GM12874 (cell line): ENCODE results near the gene NUMB.

ENCODE experiments used
- TF ChIP-seq, protein P1 (sequence below): IDR thresholded peaks from 2 replicates; pipeline ENCODE4 v1.5.1; 2011; ENCODE audit warnings: low read depth, mild to moderate bottlenecking, control low read depth, low read length, moderate library complexity; ENCODE audit not compliant: insufficient read depth

The NUMB gene

DNA sequence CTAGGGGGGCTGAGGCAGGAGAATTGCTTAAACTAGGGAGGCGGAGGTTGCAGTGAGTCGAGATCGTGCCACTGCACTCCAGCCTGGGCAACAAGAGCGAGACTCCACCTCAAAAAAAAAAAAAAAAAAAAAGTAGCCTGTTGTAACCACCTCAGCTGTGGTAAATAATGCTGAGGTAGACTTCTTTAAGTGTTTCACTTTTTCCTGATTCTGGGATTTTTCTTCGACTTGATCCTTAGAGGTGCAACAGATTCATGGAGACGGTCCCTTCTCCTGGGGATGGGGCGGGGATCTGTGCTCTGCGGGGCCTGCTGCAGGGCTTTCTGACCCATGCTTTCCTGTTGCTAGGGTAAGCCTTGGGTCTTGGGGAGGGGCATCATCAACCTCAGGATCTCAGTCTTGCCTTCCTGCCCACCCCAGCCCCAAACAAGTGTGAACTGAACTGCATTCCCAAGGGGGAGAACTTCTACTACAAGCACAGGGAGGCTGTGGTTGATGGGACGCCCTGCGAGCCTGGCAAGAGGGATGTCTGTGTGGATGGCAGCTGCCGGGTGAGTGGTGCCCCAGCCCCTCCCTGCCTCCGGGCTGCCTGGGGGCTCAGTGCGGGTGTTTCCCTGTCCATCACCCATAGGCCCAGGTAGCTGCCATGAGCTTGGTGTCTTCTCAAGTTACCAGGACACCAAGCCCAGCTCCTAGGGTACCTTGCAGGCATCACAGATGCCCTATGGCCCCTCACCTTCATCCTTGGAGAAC, 208.6 kb downstream of the NUMB start:
- TF ChIP-seq, protein P1, sequence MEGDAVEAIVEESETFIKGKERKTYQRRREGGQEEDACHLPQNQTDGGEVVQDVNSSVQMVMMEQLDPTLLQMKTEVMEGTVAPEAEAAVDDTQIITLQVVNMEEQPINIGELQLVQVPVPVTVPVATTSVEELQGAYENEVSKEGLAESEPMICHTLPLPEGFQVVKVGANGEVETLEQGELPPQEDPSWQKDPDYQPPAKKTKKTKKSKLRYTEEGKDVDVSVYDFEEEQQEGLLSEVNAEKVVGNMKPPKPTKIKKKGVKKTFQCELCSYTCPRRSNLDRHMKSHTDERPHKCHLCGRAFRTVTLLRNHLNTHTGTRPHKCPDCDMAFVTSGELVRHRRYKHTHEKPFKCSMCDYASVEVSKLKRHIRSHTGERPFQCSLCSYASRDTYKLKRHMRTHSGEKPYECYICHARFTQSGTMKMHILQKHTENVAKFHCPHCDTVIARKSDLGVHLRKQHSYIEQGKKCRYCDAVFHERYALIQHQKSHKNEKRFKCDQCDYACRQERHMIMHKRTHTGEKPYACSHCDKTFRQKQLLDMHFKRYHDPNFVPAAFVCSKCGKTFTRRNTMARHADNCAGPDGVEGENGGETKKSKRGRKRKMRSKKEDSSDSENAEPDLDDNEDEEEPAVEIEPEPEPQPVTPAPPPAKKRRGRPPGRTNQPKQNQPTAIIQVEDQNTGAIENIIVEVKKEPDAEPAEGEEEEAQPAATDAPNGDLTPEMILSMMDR = no peak

DNA sequence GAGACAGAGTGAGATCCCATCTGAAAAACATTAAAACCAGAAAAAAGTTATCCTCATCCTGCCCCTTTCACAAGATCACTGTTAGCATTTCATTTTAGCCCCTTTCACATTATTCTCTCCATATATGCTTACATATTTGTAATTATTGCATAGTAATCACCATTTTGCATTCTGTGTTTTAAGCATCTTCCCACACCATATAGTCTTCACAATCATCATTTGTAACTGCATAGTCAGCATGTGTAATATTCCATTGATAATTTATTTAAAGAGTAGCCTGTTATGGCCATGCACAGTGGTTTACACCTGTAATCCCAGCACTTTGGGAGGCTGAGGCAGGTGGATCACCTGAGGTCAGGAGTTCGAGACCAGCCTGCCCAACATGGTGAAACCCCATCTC, 209.2 kb downstream of the NUMB start:
- TF ChIP-seq, protein P1 = no peak

DNA sequence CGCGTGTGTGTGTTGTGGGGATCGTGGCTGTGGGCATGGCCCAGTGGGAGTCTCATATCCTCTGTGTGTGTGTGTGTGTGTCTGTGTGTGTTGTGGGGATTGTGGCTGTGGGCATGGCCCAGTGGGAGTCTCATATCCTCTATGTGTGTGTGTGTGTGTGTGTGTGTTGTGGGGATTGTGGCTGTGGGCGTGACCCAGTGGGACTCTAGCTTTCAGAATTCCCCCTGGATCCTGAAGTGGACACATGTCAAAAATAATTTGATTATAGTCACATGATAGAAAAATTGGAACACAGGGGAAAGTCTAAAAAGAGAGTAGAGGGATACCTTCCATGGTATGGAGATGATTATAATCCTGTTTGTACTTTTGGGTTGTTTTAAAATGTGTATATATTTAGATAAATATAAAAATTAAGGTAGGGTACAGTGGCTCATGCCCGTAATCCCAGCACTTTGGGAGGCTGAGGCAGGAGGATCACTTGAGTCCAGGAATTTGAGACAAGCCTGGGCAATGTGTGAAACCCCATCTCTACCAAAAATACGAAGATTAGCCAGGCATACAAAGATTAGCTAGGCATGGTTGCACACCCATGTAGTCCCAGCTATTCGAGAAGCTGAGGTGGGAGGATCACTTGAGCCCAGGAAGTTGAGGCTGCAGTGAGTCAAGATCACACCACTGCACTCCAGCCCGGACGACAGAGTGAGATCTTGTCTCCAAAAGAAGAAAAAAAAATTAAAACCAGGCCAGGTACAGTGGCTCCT, 210.1 kb downstream of the NUMB start:
- TF ChIP-seq, protein P1 = no peak

DNA sequence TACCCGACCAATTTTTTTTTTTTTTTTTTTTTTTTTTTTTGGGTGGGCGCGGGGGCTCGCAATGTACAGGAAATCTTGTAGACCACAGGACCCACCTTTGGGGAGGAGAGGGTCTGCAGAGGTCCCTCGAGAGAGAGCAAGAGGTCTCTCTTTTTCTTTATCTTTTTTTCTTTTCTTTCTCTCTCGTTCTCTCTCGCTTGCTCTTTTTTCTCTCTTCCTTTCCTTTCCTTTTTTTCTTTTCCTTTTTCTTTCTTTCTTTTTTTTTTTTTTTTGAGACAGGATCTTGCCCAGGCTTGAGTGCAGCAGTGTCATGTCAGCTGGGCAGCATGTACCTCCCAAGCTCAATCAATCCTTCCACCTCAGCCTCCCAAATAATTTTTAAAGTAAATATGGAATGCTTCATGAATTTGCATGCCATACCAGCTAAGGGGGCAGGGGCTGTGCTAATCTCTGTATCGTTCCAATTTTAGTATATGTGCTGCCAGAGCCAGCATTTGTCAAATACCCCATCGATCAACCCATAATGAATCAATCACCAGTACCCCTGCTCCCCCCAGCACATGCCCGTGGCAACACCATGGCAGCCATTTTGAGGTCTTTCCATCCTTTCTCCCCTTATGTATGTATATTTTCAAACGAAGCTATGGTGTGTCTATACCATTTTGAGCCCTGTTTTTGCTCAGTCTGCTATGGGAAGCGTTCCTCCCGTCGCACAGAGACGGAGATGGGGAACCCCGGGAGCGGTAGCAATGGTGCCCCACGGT, 211.8 kb downstream of the NUMB start:
- TF ChIP-seq, protein P1 = no peak

DNA sequence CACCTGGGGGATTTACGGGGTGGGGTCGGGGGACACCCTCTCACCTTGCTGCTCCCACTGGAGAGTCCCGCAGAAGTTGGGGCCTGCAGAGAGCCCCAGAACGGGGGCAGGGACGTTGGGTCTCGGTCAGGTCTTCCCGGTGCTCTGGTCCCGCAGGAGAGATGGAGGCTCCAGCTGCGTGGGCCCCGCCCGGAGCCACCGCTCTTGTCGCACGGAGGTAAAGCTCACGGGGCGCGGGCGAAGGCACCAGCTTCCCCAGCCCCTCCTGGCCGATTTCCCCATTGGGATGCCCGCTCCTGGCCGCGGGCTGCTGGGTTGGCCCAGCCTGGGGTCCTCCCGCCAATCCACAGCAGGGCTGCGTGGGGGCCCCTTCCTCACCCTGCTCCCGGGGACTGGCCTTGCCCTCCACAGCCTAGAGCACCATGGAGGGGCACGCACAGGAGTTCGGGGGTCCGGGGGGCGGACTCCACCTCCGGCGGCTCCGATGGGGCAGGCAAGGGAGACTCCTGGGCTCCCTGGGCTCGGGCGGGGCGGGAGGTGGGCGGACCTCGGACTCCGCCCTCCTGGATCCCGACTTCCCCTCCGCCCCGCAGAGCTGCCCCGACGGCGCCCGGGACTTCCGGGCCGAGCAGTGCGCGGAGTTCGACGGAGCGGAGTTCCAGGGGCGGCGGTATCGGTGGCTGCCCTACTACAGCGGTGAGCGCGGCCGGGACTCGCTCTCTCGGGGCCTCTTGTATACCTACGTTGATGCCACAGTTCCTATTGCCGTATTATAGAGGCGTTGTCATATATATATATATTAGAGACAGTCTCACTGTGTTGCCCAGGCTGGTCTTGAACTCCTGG, 212.6 kb downstream of the NUMB start:
- TF ChIP-seq, protein P1 = no peak

DNA sequence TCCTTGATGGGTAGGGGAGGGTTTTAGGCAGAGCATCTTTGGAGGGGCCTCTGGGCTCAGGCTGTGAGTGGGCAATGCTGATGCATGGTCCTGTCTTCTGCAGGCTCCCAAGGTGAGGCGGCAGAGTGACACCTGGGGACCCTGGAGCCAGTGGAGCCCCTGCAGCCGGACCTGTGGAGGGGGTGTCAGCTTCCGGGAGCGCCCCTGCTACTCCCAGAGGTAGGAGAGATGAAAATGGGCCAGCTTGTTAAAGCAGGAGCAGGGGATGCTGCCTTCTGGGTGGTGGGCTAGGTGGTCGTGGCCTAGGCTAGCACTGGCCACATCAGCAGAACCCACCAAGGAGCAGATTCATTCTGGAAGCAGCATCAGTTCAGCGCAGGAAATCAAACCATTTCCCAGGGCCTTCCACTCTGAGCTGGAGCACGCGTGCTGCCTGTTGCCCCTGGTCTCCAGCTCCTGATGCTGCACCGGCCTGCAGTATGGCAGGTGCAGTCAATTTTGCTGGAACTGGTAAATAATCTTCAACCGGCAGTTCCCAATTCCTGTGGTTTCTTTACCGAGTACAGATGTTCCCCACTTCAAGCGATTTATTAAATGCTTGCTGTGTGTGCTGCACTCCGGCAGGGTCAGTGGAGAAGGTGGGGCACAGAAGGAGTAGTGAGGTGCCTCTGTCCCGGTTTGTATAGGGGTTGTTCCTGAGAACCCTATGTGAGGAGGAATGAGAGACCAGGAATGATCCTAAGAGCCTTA, 213.6 kb downstream of the NUMB start:
- TF ChIP-seq, protein P1 = no peak
